LNCAP (cell line): ENCODE data around the gene MARCKSL1.
A peak's percentile ranks its signal among the peaks of the same experiment; 100 is the strongest.

Source experiments
- TF ChIP-seq, protein P1 (sequence below): fragments of 450-650 bp; IDR thresholded peaks from 2 replicates; pipeline ENCODE4 v1.5.1; 2017; ENCODE audit warnings: mild to moderate bottlenecking

The MARCKSL1 gene

GRCh38 chr1:32334864-32335534 is 1.0 kb downstream of the MARCKSL1 start:
- TF ChIP-seq, protein P1, sequence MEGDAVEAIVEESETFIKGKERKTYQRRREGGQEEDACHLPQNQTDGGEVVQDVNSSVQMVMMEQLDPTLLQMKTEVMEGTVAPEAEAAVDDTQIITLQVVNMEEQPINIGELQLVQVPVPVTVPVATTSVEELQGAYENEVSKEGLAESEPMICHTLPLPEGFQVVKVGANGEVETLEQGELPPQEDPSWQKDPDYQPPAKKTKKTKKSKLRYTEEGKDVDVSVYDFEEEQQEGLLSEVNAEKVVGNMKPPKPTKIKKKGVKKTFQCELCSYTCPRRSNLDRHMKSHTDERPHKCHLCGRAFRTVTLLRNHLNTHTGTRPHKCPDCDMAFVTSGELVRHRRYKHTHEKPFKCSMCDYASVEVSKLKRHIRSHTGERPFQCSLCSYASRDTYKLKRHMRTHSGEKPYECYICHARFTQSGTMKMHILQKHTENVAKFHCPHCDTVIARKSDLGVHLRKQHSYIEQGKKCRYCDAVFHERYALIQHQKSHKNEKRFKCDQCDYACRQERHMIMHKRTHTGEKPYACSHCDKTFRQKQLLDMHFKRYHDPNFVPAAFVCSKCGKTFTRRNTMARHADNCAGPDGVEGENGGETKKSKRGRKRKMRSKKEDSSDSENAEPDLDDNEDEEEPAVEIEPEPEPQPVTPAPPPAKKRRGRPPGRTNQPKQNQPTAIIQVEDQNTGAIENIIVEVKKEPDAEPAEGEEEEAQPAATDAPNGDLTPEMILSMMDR, result peak; percentile 72

GRCh38 chr1:32334274-32334861 is 1.7 kb downstream of the MARCKSL1 start:
- TF ChIP-seq, protein P1, result no peak

DNA sequence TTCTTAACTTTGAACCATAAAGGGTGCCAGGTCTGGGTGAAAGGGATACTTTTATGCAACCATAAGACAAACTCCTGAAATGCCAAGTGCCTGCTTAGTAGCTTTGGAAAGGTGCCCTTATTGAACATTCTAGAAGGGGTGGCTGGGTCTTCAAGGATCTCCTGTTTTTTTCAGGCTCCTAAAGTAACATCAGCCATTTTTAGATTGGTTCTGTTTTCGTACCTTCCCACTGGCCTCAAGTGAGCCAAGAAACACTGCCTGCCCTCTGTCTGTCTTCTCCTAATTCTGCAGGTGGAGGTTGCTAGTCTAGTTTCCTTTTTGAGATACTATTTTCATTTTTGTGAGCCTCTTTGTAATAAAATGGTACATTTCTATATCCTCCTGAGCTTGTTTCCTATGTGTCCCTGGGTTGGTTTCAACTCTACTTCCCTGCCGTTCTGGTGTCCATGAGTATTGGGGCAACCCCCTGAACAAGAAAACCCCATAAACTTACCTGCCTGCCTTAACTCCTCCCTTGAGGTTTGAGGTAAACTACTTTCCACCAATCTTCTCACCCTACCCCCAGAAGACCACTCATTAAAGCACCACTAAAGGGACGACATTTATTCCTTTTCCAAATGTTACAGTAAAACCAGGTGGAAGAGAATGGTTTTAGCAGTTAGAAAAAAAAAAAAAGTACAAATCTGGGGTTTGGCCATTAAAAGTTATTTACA is 2.6 kb downstream of the MARCKSL1 start:
- TF ChIP-seq, protein P1, result no peak

- TF ChIP-seq, protein P1, result no peak
Measured at GRCh38 chr1:32332290-32333079, 3.5 kb downstream of the MARCKSL1 start.

DNA sequence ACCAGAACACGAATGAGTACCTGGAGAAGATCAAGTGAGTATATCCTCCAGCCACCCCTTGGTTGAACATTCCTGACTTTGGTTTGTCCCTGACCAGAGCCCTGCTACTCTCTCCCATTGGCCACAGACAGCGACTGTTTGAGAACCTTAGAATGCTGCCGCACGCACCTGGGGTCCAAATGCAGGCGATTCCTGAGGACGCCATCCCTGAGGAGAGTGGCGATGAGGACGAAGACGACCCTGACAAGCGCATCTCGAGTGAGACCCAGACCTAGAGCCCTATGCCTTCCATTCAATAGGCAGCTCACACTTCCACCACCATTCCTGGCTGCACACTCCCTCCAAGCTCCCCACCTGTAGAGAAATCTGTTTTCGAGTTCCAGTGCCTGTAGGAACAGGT is 4.5 kb downstream of the MARCKSL1 start:
- TF ChIP-seq, protein P1, result no peak

- TF ChIP-seq, protein P1, result no peak
Measured at GRCh38 chr1:32330558-32331151, 5.4 kb downstream of the MARCKSL1 start.

DNA sequence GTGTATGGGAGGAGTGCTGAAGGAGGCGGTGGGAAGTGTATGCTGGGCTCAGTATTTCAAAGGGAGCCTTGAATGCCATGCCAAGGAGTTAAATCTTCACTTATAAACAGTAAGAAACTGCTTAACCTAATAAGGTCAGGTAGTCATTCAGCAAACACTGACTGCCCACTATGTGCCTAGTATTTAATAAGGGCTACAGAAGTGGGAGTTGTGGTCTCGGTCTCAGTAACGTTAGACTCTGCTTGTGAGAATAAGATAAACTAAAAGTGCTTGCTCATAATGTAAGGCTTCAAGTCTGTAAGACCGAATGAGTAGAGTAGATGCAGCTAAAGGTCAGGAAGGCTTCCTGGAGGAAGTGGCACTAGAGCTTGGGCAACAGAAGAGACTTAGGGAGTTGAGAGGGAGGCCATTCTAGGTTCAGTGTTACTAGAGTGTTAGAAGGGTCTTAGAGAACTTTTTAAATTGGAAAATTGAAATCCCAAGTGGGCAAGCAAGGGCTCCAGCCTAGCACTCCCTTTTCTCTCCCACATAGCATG is 6.0 kb downstream of the MARCKSL1 start:
- TF ChIP-seq, protein P1, result no peak
